Stimulated activated CD8-positive, alpha-beta memory T cell treated with anti-CD3 and anti-CD28 coated beads, Interleukin-7, amount 100 ng/mL, for 24 hours (primary cell): Measurements from ENCODE around the gene RAB1B.
"Not testable (repeated sequence)": the region's sequence is repeated elsewhere in the genome, so short reads cannot be mapped to it uniquely, and the experiment has no call there.

Experiments used
- DNase-seq: peaks from one replicate; pipeline ENCODE4 v3.0.0-alpha.2; 2020; ENCODE audit warnings: low read depth

The RAB1B gene

GRCh38 chr11:66239998-66240780 lies 28.2 kb upstream of the RAB1B start:
- no peak for DNase-seq

- no peak for DNase-seq
Observed at GRCh38 chr11:66240781-66241136, 27.7 kb upstream of the RAB1B start.

DNA sequence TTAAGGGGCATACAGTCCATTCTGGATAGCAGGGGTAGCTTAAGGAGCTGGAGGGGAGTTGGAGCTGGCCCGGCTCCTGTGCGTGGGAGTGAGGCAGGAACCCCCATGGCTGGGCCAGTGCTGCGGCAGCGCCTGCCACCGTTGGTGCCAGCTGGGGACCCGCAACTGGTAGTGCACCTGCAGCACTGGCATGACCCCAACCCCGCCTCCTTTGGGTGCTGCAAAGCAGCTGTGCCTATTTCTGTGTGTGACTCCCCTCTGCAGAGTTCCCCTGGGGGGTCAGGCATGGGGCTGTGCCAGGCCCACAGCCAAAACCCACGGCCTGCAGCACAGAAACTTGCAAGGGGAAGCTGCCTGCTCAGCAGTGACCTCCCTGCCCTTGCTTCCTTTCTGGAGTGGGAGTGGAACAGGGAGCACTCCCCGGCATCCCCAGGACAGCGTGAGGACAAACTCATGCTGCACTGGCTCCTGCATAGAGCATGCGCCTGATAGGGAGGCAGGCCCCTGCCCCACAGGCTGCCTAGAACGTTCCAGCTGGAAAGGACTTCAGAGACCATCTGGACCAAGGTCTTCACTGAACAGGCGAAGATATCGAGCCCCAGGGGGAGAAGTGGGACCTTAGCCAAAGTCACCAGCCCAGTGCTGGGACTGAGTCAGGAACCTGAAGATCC lies 26.2 kb upstream of the RAB1B start:
- no peak for DNase-seq

- DNase-seq, result no peak
Observed at GRCh38 chr11:66243782-66244535, 24.5 kb upstream of the RAB1B start.

- no peak for DNase-seq
Observed at GRCh38 chr11:66247295-66247694, 21.1 kb upstream of the RAB1B start.

DNA sequence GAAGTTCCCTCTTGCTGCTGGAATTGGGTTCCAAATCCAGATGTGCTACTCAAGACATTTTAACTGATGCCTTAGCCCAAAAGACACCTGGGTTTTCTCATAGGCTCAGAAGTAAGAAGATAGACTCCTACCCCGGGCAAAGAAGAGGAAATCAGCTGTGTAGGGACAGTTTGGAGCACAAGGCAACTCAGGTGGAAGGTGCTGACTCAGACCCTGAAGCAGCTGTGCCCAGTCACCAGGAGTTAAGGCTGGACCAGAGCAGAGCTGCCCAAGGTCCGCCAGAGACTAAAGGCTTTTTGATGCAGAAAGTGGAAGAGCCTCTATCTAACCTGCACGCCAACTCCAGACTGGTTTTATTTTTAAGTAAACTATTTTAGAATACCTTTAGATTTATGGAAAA lies 20.6 kb upstream of the RAB1B start:
- DNase-seq, result no peak

DNA sequence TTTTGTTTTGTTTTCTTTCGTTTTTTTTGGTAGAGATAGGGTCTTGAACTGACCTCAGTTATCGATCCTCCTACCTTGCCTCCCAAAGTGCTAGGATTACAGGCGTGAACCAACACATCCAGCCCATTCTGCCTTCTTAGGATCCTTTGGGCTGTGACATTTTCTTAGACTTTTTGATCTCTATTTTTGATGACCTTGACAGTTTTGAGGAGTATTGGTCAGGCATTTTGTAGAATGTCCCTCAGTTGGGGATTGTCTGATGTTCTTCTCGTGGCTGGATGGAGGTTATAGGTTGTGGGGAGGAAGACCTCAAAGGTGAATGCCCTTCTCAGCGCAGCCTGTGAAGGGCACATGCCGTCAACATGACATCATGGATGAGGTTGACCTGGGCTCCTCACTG lies 19.5 kb upstream of the RAB1B start:
- no peak for DNase-seq

GRCh38 chr11:66251809-66252208 lies 16.6 kb upstream of the RAB1B start:
- DNase-seq, result no peak

DNA sequence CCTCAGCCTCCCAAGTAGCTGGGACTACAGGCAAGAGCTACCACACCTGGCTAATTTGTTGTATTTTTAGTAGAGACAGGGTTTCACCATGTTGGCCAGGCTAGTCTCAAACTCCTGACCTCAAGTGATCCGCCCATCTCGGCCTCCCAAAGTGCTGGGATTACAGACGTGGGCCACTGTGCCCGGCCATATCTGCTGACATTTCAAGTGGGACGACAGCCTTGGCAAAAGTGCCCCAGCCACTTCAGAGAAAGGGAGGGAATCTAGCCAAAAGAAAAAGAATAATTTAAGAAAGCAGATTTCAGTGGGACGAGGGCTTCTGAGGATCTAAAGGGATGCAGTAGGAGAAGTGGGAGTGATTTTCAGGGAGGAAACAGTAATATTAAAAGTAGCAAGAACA lies 15.4 kb upstream of the RAB1B start:
- DNase-seq, result not testable (repeated sequence)

- DNase-seq, result no peak
Observed at GRCh38 chr11:66258473-66258893, 10.0 kb upstream of the RAB1B start.

DNA sequence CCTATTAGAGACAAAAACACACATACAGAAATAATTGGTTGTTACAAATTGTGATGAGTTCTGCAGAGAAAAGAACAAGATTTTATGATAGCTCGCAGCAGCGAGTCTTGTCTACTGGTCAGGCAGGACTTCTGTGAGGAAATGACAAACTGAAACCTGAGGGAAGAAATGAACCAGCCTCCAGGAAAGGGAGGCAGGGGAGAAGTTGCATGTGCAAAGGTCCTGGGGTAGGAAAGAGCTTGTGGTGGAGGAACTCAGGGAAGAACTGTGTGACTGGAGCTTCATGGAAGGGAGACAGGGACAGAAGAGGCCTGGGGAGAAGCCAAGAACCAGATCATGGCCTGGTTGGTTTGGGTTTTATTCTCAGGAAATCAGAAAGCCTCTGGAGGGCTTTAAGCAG lies 9.2 kb upstream of the RAB1B start:
- no peak for DNase-seq

- no peak for DNase-seq
Observed at GRCh38 chr11:66259956-66260355, 8.5 kb upstream of the RAB1B start.

- DNase-seq, result no peak
Observed at GRCh38 chr11:66261578-66261977, 6.9 kb upstream of the RAB1B start.

DNA sequence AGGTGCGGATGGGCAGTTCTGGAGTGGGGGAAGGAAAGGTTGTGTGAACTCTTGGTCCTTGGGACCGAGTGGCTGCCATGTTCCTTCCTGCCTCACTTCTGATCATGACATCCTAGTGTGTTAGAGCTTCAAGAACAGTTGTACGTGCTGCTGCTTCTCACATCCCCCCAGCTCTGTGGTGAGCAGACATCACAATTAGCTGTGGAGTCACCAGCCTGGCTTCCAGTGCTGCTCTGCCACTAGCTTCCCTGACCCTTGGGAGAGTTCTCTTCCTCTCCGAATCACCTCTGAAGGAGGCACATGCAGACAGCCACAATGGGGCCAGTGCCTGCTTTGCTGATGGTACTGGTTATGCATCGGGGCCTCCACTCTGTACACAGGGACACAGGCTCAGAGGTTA lies 6.2 kb upstream of the RAB1B start:
- no peak for DNase-seq

DNA sequence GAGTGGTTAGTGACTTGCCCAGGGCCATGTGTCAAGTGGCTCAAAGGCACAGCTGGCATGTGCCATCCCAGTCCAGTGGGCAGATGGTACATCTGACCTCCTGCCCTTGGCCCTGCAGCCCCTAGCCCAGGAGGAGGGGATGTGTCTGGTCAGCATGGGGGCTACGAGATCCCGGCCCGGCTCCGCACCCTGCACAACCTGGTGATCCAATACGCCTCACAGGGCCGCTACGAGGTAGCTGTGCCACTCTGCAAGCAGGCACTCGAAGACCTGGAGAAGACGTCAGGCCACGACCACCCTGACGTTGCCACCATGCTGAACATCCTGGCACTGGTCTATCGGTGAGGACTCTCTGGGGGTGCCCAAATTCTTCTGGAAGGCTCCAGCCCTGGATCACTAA lies 5.7 kb upstream of the RAB1B start:
- DNase-seq, result no peak

DNA sequence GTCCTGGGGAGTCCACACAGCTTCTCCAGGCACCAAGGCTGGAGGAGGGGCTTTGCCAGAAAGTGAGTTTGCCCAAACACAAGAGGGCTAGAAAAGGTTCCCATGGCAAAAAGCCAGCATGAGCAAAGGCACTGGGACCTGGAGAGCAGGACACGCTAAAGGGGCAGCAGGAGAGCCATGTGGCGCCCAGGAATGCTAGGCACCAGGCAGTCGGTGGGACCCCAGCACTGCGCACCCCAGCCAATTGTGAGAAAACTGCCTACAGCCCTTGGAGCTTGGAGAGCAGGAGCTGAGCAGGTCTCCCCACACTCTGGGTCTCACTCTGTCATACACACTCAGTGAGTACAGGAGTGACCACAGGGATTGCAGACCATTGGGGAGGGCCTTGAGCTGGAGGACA lies 5.2 kb upstream of the RAB1B start:
- no peak for DNase-seq

DNA sequence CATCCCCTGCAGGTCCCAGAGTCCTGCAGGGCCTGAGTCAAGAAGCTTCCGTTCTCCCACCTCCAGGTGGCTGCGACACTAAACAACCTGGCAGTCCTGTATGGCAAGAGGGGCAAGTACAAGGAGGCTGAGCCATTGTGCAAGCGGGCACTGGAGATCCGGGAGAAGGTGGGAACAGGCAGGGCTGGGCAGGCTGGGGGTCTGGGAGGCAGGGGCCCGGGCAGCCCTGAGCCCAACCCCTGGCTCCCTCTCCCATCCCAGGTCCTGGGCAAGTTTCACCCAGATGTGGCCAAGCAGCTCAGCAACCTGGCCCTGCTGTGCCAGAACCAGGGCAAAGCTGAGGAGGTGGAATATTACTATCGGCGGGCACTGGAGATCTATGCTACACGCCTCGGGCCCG lies 4.7 kb upstream of the RAB1B start:
- no peak for DNase-seq

DNA sequence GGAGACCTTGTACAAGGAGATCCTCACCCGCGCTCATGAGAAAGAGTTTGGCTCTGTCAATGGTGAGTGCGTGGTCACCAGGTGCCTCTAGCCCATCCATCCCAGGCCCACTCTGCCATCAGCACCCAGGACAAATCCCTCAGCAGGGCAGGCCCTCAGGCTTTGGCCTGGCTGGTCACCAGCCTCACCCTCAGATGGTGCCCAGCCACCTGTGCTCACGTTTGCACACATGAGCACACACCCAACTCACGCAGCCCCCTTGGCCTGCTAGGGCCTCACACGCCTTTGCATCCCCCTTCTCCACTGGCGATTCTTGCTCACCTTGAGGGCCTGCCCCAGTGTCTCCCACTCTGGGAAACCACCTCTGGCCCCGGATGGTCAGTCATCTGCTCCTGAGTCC lies 4.1 kb upstream of the RAB1B start:
- DNase-seq, result no peak

DNA sequence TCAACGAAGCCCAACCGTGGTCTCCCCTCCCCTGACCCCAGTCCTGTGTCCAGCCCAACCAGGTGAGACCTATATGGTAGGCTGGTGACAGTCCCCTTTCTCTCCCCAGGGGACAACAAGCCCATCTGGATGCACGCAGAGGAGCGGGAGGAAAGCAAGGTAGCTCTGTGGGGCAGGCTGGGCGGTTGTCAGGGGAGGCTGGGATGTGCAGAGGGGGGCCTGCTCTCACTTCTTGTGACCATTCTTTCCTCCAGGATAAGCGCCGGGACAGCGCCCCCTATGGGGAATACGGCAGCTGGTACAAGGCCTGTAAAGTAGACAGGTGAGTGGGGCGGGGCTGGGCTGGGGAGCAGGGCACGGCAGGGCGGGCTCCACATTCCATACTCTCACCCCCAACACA lies 3.5 kb upstream of the RAB1B start:
- DNase-seq, result no peak

DNA sequence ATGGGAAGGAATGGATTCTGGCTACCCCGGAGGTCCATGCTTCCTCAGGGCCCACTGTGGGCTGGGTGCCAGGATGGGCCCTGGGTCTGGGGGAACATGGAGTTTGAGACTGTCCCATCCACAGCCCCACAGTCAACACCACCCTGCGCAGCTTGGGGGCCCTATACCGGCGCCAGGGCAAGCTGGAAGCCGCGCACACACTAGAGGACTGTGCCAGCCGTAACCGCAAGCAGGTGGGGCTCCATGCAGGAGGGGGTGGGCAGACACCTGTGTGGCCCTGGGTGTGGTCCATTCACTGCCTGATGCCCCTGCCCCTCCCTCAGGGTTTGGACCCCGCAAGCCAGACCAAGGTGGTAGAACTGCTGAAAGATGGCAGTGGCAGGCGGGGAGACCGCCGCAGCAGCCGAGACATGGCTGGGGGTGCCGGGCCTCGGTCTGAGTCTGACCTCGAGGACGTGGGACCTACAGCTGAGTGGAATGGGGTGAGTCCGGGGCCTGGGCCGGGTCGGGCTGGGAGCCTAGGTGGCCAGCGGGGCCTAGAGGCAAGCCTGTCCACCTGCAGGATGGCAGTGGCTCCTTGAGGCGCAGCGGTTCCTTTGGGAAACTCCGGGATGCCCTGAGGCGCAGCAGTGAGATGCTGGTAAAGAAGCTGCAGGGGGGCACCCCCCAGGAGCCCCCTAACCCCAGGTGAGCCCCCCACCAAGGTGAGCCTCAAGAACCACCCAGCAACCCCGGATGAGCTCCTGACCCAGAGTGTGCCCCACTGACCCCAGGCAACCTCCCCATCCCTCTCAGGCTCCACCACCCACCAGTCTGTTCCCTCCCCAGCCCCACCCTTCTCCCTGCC lies 2.7 kb upstream of the RAB1B start:
- DNase-seq, result no peak

DNA sequence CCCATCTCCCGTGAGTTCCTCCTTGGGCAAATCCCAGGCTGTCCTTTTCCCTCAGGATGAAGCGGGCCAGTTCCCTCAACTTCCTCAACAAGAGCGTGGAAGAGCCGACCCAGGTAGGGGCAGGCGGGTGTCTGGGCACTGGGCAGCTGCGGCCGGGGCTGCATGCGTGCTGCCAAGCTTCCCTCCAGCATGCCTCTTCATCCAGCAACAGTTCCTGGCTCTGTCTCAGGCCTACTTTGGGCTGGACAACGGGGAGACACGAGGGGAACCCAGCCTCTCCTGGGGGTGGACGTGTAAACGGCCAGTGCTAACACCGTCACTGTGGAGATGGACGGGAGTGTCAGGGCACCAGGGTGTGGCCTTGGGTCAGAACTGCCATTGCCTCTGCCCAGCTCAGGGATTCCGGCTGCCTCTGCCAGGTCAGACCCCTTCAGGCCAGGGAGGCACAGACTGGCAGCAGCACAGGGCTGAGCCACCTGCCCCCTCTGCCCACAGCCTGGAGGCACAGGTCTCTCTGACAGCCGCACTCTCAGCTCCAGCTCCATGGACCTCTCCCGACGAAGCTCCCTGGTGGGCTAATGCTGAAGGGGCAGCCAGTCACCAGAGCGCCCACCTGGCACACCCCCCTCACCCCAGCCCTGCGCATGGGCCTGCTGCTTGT lies 1.9 kb upstream of the RAB1B start:
- no peak for DNase-seq

DNA sequence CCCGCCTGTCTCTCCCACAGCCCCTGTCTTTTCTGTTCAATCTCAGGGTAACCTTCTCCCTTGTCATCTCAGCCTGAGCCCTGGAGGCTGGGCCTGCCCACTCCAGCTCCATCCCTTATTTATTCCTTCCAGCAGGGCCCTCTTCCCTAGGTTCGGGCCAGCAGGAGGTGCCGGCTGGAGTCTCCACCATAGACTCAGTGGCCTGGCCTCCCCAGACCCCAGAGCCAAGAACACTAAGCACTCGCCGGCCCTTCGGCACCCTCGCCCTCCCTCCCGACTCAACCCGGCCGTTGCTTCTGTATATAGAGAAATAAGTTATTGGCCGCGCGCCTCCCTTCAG lies 1.4 kb upstream of the RAB1B start:
- DNase-seq, result no peak
